Stromal cell of bone marrow (primary cell): ENCODE measurements around the gene KCNIP1.
"Not testable (repeated sequence)": the region's sequence is repeated elsewhere in the genome, so short reads cannot be mapped to it uniquely, and the experiment has no call there.

Experiments used
- DNase-seq: peaks from one replicate; pipeline ENCODE4 v3.0.0-alpha.2; 2012; ENCODE audit warnings: low read depth

Gene KCNIP1

DNA sequence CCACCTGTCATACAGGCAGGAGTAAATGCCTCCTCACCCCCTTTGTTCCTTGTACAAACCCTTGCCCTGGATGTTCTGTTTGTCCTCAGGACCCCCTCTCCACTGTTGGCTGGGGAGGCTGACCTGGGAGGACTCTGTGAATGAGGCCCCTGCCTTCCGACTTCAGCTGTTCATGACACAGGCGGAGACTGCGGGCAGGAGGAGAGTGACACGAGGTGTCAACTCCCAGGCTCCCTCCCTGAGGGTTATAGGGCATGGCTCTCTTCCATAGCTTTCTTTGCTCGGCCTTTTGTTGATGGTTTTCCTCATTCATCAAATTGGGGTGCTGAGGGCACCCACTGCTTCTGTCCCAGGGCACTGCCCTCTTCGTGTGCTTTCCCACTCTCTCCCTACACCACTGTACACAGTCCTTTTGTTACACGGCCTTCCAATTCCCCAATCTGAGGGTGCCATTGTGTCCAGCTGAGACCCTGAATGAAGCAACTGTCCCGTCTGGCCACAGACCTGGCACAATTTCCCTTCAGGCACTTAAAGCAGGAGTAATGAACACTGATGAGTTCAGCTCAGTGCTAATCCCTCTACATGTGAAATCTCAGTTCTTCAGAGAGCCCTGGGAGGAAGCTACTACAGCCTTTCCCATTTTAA, 33.8 kb downstream of the KCNIP1 start:
- DNase-seq = no peak

DNA sequence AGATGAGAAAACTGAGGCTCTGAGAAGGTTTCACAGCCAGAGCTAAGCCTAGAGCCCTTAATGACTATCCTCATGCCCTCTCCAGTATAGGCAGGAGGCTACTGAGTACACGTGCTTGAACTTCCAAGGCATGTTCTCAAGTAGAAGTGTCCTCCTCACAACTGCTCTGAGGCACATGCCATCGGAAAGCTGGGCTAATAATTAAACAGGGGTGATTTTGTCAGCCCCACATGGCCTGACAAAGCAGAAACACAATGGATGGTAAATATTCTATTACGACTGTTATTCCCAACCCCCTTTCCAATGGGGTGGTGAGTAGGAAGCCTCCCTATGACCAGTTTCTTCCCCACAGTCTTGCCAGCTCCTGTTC, 34.3 kb downstream of the KCNIP1 start:
- no peak for DNase-seq

DNA sequence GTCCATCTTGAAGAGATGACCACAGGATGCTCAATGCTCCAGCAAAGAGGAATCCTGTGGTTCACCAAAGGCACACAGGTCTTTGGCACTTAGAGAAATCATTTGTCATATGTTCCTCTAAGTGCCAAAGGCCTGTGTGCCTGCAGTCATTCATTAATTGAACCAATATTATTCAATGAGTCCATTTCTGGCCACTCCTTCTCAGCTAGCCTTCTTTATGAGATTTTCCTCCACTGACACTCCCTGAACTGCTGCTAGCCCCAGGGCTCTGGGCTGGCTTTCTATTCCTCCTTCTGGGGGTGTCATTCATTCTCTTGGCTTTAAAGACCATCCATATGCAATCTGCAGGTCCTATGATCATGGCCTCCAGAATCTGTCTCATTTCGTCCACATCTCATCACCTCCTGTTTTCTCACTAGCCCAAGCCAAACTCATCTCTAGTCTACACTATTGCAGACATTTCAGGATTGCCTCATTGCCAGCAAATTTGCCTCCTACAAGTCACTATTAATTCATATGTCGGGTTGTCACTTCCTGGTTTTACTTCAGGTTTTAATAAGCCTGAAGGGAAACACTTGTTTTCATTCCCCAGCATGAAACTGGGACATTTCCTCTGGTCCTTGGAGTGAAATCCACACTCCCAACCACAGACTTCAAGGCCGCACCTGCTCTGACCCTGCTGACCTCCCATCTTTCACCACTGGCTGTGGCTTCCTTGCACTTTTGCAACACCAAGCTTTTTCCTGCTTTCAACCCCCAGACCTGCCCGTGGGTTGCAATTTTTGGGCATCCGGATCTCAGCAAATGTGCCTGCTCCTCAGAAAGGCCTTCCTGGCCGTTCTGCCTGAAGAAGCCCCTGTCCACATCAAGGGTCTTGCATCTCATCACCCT, 35.1 kb downstream of the KCNIP1 start:
- no peak for DNase-seq

DNA sequence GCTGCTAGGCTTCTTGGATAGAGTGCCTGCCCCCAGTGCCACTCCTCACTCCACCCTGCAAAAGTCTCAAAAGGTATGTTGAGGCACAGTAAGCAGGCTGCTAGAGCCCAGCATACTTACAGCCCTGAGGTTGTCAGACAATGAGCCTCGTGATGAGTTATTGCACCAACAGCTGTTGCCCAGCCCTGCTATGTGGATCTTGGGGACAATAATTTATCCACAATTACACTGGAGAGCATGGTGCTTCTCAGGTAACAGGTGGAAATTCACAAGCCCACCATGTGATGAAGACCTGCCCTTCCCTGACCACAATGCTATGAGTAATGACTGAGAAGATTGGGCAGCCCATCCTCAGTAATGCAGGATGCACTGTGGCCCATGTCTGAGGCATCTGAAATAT, 36.5 kb downstream of the KCNIP1 start:
- no peak for DNase-seq

DNA sequence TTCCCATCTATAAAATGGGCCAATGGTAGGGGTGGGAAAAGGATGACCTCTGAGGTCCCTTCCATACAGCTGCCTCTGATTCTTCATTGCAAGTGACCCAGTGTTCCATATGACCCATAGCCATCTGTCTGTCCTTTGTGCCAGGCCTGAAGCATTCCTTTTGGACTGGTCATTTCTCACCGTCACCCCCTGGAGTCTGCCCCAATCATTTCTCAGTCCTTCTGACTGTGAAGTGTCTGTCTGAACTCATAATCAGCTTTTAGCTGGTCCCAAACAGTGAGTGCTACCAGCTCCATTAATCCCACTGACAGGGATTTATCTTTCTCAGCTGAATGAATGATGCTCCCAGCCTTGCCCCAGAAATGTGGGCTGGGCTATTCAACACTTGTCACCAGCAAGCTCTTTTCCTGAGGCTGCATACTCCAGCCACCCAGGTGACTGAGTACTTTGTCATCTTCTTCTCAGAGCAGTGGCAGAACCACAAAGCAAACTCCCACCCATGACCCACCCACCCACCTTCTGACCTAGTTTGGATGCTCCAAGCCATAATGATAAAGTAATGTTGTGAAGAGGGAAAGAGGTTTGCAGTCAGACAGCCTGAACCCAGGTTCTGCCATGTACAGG, 37.4 kb downstream of the KCNIP1 start:
- DNase-seq = no peak

DNA sequence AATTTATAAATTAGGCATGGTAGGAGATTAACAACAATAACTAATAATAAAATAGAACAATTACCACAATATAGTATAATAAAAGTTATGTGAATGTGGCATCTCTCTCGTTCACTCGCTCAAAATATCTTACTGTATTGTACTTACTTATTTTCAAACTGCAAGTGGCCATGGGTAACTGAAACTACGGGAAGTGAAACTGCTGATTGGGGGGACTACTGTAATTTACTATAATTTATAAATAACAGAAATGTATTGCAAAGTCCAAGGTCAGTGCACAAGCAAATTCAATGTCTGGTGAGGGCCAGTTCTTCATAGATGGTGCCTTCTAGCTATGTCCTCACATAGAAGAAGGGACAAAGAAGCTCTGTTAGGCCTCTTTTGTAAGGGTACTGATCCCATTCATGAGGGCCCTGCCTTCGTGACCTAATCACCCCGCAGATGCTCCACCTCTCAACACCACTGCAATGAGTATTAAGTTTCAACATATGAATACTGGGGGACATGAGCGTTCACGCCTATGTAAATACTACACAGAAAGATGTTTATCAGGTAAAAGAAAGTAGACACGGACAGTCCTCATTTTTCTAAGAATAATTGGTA, 39.0 kb downstream of the KCNIP1 start:
- DNase-seq = no peak

GRCh38 chr5:170545313-170545712, 41.5 kb downstream of the KCNIP1 start:
- DNase-seq = no peak

DNA sequence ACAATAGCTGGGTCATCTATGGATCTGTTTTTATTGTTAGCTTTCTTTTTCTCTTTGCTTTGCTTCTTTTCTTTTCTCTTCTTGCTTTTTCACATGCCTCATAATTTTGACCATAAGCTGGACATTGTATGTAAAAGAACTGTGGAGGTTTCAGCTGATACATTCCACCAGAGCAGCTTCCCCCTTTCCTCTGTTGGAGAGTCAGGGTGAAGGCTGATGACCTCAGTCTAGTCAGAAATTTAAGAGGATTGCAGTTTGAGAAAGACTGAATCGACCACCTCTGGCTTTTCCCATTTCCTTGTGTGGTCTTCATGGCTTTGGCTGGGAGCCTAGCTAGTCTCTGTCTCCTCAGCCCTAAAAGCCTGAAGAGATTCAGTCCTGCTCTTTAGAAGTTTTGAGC, 42.0 kb downstream of the KCNIP1 start:
- DNase-seq = no peak

DNA sequence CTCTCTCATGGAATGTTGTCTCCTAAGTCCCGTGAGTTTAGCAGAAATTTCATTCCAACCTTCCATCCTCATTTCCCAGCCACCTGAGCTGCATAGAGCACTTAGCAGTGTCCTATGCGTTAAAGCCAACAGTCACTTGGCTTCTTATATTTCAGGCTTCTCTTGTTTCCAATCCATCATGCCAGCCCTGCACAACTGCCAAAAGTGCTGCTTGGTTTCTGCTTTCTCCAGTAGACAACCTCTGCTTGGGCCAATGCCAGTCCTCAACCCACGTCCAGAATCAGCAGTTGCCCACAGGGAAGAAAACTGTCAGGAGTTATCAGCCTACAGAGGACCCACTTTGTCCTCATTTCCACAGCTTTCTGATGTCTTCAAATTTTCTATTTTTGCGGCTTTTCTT, 42.5 kb downstream of the KCNIP1 start:
- DNase-seq = no peak

DNA sequence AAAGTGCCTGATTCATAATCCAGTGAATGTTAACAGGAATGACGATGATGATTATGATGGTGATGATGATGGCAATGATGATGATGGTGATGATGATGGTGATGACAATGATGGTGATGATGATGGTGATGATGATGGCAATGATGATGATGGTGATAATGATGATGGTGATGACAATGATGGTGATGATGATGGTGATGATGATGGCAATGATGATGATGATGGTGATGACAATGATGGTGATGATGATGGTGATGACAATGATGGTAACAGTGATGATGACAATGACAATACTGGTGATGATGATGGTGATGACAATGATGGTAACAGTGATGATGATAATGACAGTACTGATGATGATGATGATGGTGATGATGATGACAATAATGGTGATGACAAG, 46.6 kb downstream of the KCNIP1 start:
- not testable (repeated sequence) for DNase-seq

DNA sequence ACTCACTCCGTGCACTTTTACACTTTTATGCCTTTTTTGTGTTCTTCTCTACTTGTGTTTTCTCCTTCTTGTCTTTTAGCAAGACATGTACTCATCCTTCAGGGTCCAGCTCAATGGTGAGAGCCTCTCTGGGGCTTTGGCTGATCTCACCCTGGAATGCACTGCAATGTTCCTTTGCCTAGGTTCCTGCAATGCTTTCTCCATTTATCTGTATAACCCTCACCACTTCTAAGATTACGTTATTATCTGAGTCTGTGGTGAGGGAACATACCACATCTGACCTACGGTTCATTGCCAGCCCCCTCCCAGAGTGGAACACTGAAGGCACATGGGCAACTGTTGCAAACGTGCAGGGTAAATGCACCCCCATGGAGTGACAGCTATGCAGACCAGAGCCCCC, 47.3 kb downstream of the KCNIP1 start:
- no peak for DNase-seq

- no peak for DNase-seq
These were observed 47.8 kb downstream of the KCNIP1 start for GRCh38 chr5:170551622-170552021.

GRCh38 chr5:170552621-170553115, 48.8 kb downstream of the KCNIP1 start:
- peak; percentile 51 for DNase-seq

DNA sequence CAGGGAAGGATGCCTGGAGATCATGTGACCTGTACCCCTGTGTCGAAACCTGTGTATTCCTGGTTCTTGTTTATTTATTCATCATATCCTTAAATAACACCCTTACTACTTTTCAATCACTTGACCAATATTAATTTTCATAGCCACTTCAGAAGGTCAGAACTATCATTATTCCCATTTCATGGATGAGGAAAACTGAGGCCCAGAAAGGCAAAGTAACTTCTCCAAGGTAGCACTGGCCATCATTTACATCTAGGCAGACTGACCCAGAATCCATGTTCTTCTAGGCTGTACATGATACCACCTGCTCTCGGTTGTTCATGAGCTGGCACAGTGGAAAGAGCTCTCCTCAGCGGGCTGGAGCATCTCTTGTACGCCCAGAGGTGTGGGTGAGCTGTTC, 49.4 kb downstream of the KCNIP1 start:
- DNase-seq = no peak

DNA sequence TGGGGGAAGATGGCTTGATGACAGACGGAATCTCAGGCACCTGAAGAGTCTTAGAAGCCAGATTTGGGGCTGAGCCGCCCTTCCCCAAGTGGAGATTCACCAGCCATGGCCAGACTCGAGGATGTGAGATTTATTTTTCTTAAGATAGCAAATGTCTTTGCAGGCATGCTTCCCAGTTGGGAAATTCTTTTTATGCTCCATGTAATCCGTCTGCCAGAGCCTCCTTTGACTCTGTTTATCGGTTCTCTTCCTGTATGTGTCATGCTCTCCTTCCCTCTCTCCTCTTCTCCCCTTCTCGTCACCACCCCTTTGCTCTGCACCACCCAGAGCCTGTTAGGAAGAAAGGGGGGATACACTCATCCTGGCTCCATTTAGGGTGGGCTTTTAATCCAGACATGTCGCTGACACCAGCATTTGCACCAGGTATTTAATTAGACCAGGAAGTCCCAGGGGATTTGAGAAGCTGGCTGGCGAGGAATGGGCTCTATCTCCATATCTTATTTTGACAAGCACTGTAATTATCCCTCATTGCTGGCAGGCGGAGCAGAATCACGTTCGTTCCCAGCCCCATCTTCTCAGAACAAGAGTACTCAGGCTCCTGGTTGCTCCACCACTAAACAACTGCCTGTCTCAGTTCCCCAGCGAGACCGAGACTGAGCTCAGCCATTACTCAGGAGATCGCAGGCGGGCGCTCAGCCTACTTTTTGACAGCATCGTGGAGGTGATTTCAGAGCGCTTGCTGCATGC, 50.9 kb downstream of the KCNIP1 start:
- no peak for DNase-seq

DNA sequence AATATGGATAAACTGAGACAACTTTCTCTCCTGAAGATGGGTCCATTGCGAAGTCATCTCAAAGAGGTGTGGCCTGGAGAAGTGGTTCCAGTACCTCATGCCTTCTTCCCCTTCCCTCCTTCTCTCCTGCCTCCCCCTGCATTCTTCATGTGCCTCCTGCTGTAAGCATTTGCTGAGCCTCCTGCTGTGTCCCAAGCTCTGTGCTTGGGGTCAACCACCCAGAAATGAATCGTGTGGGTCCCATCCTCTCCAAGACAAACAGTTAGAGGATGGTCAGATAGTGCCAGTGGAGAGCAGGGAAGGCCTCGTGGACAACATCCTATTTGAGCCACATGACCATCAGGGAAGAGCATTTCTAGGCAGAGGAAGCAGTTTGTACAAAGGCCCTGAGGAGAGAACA, 53.5 kb downstream of the KCNIP1 start:
- DNase-seq = no peak

DNA sequence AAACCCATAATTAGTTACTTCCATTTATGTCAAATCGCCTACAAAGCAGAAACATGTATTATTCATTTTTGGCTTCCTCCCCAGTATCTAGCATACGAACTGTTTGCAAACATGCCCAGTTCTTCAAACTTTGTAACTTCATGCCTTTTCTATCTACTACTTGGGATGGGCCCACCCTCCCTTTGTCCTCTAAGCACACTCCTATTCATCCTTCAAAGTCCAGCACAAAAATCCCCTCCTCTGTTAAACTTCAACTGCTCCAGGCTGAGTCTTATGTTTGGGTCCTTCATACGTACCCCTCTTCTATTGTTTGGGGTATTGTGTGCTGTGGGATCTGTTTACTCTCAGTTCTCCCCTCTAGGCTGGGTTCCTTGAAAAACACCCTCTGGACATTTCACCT, 55.5 kb downstream of the KCNIP1 start:
- no peak for DNase-seq

DNA sequence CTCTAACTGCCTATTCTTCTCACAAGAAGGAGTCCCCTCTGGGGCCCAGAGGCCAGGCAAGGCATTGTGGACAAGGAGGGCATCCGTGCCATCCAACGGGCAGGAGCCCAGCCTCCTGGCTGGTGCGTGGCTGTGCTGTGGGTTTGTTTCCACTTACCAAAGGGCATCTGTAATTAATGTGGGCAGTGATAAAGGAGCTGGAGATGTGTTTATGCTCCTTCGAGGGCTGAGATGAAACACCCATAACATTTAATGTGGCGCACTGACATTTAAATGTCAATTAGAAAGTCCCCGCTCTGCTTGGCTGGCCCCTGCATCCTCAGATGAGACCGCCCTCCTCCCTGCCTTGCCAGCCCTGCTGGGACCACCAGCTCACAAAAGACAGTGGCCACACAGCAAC, 57.1 kb downstream of the KCNIP1 start:
- no peak for DNase-seq

DNA sequence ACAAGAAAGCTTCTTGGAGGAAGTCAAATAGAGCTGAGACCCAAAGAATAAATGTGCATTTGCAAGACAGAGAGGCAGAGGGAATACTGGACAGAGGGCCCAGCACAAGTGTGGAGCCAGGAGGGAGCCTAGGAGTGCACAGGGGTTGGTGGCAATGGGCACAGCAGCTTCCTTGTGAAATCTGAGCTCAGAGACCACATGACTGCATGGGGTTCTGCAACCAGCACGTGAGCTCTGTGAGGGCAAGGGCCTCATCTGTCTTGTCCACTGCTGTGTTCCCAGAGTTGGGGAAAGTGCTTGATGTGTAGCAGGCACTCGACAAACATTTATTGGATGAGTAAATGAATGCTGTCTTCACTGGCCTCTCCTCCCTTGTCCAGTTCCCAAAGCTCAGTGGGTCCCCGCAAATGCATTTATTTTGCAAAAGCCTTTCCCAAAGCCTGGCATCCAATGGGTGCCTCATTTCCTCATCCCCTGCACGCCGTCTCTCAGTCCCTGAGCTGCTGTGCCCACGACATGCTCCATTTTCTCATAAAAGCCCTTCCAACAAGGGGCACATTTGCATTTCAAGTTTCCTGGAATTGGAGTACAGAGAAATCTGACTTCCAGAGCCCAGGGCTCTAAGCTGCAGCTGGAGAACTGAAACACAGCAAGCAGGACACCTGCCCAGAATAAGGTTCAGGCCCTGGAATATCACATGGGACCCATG, 58.5 kb downstream of the KCNIP1 start:
- no peak for DNase-seq

GRCh38 chr5:170562875-170563228, 59.0 kb downstream of the KCNIP1 start:
- no peak for DNase-seq

DNA sequence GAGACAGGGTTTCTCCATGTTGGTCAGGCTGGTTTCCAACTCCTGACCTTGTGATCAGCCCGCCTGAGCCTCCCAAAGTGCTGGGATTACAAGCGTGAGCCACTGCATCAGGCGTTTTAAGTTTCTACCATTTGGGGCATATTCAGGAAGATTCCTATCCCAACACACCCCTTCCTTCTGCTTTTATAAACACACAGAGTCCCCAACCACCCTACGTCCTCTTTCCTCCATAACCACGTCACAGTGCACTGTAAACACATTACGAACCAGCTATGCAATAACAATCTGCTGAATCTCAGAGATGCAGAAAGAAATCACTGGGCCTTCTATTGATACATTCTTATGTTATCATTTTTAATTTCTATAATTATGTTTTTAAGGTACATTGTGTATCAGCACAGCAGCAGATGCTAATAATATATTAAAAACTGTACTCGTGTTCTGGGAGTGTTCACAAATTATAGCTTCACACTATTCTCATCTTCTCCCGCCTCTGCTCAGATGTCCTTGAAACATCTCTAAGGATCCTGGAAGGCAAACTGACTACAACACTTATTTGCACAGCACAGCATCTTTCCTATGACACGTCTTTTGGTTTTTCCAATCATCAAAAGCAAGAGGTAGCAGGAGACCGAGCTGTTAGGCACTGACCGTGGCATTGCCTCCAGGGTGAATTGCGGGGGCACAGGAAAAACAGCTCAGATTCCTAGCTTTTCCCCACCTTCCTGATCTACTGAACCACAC, 60.2 kb downstream of the KCNIP1 start:
- DNase-seq = no peak
